GM06990 (cell line): ENCODE measurements around the gene OTOP2.

Source experiments
- DNase-seq: peaks from one replicate; pipeline ENCODE4 v3.0.0-alpha.2; 2011; ENCODE audit not compliant: insufficient read length; ENCODE audit errors: extremely low read depth
- H3K27me3 ChIP-seq: replicated peaks from 2 replicates; pipeline ENCODE4 v1.6.0; 2011; ENCODE audit warnings: low read length; ENCODE audit not compliant: control insufficient read depth, insufficient read depth
- H3K36me3 ChIP-seq: 2 replicates; pipeline ENCODE4 v1.5.1; 2011; ENCODE audit warnings: low read length; ENCODE audit not compliant: control insufficient read depth, insufficient read depth
- H3K4me3 ChIP-seq: replicated peaks from 2 replicates; pipeline ENCODE4 v1.5.1; 2011; ENCODE audit warnings: low read depth, mild to moderate bottlenecking, control low read depth, low read length
- TF ChIP-seq, protein P1 (sequence below): IDR thresholded peaks from 2 replicates; pipeline ENCODE4 v1.5.1; 2011; ENCODE audit warnings: low read length, control low read depth, mild to moderate bottlenecking, inconsistent platforms; ENCODE audit not compliant: insufficient read depth, poor library complexity, severe bottlenecking

Gene OTOP2

DNA sequence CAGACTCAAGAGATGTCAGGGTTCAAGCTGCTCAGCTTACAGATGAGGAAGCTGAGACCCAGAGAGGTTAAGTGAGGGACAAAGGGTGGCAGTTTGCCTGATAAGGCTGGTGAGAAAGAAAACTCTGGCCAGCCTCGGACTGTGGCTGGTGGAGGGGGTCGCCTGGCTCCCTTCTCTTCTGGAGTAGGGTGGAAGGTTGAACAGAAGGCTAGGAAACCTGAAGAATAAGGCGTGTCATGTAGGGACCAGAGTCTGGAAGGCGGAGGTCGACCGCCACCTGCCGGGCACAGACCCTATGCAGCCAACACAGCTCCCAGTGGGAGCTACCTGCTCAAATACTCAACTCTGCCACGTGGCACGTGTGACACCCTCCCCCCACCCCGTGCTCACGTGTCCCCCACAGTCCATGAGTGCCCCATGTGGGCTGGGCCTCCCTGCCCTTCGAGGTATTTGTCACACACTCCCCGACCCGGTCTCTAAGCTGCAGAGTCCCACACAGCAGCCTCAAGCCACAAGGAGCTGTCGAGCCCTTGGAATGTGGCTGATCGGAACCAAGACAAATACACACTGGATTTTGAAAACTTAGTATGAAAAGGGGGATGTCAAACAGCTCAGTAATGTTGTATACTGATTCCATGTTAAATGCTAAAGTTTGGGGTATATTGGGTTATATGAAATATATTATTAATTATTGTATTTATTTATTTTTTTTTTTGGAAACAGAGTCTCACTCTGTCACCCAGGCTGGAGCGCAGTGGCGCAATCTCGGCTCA is 36.7 kb downstream of the OTOP2 start:
- H3K36me3 ChIP-seq = no peaks in the 10 kb centered on the region
- no peak overlapping the region for H3K4me3 ChIP-seq
- TF ChIP-seq, protein P1, sequence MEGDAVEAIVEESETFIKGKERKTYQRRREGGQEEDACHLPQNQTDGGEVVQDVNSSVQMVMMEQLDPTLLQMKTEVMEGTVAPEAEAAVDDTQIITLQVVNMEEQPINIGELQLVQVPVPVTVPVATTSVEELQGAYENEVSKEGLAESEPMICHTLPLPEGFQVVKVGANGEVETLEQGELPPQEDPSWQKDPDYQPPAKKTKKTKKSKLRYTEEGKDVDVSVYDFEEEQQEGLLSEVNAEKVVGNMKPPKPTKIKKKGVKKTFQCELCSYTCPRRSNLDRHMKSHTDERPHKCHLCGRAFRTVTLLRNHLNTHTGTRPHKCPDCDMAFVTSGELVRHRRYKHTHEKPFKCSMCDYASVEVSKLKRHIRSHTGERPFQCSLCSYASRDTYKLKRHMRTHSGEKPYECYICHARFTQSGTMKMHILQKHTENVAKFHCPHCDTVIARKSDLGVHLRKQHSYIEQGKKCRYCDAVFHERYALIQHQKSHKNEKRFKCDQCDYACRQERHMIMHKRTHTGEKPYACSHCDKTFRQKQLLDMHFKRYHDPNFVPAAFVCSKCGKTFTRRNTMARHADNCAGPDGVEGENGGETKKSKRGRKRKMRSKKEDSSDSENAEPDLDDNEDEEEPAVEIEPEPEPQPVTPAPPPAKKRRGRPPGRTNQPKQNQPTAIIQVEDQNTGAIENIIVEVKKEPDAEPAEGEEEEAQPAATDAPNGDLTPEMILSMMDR = peak; percentile 80
- no peaks in the 10 kb centered on the region for H3K27me3 ChIP-seq
- peak; percentile 81 for DNase-seq

DNA sequence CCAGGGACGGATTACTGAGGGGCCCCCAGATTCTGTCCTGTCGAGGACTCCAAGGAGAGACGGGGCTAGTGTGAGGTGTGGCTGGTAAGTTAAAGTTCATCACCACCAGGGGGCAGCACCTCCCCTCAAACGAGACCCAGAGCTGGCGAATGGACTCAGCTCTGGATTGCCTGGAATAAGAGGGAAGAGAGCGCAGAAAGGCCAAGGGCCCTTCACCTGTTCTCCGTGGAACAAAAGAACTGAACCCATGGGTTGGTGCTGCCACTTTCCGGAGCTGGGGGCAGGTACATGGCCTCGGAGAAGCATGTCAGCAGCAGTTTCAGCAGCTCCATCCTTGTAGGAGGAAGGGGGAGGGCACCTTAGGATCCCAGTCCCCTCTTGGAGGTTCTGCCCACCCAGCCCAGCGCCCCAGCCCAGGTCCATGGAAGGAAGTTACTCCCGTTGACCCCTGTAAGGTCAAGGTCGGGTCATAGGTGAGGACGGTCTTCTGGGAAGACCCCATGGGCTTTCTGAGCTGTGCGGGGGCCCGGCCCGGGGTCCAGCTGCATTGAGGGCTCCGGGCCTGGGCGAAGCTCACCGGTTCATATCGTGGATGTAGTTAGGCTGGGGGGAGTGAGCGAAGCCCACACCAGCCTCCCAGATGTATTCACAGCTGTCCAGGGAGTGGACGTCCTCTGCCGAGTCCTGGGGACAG is 37.7 kb downstream of the OTOP2 start:
- Histone ChIP-seq H3K36me3 (no peaks in the 10 kb centered on the region), H3K4me3 (no peak overlapping the region), H3K27me3 (no peaks in the 10 kb centered on the region)
- DNase-seq = peak; percentile 46
- TF ChIP-seq, protein P1 = peak; percentile 71

DNA sequence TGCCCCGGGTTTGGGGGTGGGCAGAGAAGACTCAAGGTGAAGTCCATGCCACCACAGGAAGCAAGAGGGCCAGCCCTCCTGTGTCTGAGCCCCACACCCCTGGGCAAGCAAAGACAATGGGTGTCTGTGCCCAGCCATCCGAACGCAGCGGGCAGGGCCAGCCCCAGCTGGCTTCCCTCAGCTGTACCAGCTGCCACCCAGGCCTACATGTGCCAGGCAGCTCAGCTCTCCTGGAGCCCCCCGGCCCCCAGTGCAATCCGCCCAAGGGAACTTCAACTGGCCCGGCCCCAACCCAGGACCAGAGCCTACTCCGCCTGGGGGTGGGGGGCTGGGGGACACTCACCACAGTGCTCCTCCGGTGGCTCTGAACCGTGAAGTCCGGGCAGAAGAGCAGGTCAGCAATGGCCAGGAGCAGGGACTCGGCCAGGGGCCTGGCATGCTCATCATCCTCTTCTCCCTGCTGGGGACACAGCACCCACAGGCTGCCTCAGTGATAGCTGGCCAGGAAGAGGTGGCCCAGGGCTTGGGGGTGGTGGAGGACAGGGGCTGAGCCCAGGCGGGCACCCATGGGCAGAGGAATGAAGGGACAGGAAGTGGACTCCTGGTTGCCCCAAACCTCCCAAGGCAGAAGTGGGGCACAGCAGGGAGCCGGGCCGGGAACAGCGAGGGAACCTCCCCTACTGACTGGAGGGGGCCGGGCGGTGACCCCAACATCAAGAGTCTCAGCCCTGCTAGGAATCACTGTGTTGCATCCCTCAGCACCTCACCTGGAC is 38.7 kb downstream of the OTOP2 start:
- no peaks in the 10 kb centered on the region for H3K27me3 ChIP-seq
- no peak overlapping the region for H3K4me3 ChIP-seq
- no peaks in the 10 kb centered on the region for H3K36me3 ChIP-seq
- TF ChIP-seq, protein P1 = no peak
- DNase-seq = no peak

DNA sequence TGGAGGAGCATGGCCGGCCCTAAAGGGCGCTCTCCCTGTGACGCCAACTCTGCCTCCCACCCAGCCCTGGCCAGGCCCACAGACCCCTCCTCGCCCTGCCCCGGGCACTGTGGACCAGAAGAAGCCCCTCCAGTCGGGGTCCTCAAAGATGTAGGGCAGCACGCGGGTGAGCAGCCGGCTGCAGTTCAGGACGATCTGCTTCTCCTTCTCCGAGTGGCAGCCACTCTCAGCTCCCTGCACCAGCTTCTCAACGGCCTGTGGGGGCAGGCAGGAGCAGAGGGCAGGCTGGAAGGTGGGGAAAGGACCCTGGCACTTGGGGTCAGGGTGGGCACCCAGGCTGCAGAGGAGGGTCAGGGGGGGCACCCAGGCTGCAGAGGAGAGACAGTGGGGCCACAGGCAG is 39.6 kb downstream of the OTOP2 start:
- TF ChIP-seq, protein P1 = no peak
- Histone ChIP-seq H3K36me3 (no peaks in the 10 kb centered on the region), H3K4me3 (no peak overlapping the region), H3K27me3 (no peaks in the 10 kb centered on the region)
- no peak for DNase-seq

DNA sequence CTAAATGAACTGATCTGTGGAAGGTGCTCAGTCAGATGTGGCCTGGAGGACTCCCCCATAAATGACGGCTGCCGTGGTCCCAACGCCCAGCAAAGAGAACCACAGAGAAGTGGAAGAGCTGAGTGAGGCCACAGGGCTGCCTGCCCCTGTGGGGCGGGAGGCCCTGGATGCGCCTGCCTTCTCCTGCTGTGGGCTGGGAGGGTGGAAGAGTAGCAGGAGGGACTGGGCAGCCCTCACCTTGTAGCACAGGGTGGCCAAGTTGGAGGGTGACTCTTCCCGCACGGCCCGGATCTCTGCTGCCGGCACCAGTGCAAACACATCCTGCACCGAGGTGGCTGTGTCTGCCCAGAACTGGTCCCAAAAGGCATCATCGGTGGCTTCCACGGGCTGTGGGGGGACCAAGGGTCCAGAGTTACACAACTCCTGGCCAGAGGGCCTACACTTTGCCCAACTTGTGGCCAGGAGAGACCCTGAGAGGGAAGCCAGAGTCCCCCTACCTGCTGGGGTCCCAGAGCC is 40.2 kb downstream of the OTOP2 start:
- H3K36me3 ChIP-seq = no peaks in the 10 kb centered on the region

More for the DNA sequence above, 40.2 kb downstream of the OTOP2 start:
- Histone ChIP-seq H3K4me3 (no peak overlapping the region), H3K27me3 (no peaks in the 10 kb centered on the region)
- TF ChIP-seq, protein P1 = no peak
- DNase-seq = no peak
